Measurements from ENCODE around the gene NUDT3. TPM values are rescaled to one million over a fixed set of nuclear protein-coding genes. Genes with fewer than 3 reads are reported as not detected.
A peak's percentile ranks its signal among the peaks of the same experiment; 100 is the strongest.

NUDT3 gene
- total and polyA plus RNA-seq, 5 experiments from 2014 or later = 7.4 to 31.7 (median 10.8) TPM

- no peak for ATAC-seq
Measured at GRCh38 chr6:34233867-34234266, 158.6 kb downstream of the NUDT3 start.

GRCh38 chr6:34232901-34233300, 159.6 kb downstream of the NUDT3 start:
- DNase-seq (no peak), ATAC-seq (no peak)
- POLR2A ChIA-PET = interaction anchor here (0.6 to 2.8 kb wide), 5 partner anchors 9 to 359 kb away, joined by 3 to 14 read pairs (median 7); partner anchors contain the start of gene SMIM29
- Mint-ChIP-seq H3K27me3 (no peaks in the 10 kb centered on the region), H3K36me3 (no peaks in the 10 kb centered on the region), H3K4me3 (no peak overlapping the region), H3K9me3 (peaks cover 0 to 2% (median 0%) of the 10 kb centered on the region in 9 donors), H3K27ac (peak overlapping the region in 6 of 10 donors; percentile 4 to 78 (median 24)), H3K4me1 (peaks cover 10 to 17% (median 13%) of the 10 kb centered on the region in 4 donors)

More at GRCh38 chr6:34233867-34234266, 158.6 kb downstream of the NUDT3 start:
- Mint-ChIP-seq H3K9me3 (peaks cover 0 to 2% (median 0%) of the 10 kb centered on the region in 9 donors), H3K36me3 (no peaks in the 10 kb centered on the region), H3K4me3 (peak overlapping the region in 9 of 10 donors; percentile 17 to 82 (median 53)), H3K27ac (peak overlapping the region; percentile 52 to 95 (median 82)), H3K27me3 (no peaks in the 10 kb centered on the region), H3K4me1 (peaks cover 11 to 25% (median 19%) of the 10 kb centered on the region in 4 donors)
- no peak for DNase-seq
- POLR2A ChIA-PET = interaction anchor here (0.5 to 2.8 kb wide), 7 partner anchors 10 to 639 kb away, joined by 3 to 14 read pairs (median 3); partner anchors contain the start of gene SMIM29

GRCh38 chr6:34231566-34232336, 160.7 kb downstream of the NUDT3 start:
- Mint-ChIP-seq H3K36me3 (no peaks in the 10 kb centered on the region), H3K4me1 (peaks cover 12 to 25% (median 16%) of the 10 kb centered on the region in 4 donors), H3K4me3 (no peak overlapping the region), H3K9me3 (peaks cover 0 to 2% (median 0%) of the 10 kb centered on the region in 9 donors), H3K27ac (peak overlapping the region in 2 of 10 donors; percentile 39 to 60), H3K27me3 (no peaks in the 10 kb centered on the region)
- POLR2A ChIA-PET = interaction anchor here (0.7 to 2.8 kb wide), 3 partner anchors 8 to 18 kb away, joined by 3 to 14 read pairs (median 7); partner anchors contain the start of gene SMIM29
- ATAC-seq (no peak), DNase-seq (no peak)

GRCh38 chr6:34230653-34231371, 161.7 kb downstream of the NUDT3 start:
- H3K9me3 Mint-ChIP-seq = peaks cover 0 to 2% (median 0%) of the 10 kb centered on the region in 9 donors
- peaks cover 8 to 23% (median 10%) of the 10 kb centered on the region in 4 donors for H3K4me1 Mint-ChIP-seq
- ATAC-seq (no peak), DNase-seq (no peak)
- peak overlapping the region in 6 of 10 donors; percentile 15 to 87 (median 62) for H3K27ac Mint-ChIP-seq
- no peaks in the 10 kb centered on the region for H3K36me3 Mint-ChIP-seq
- H3K27me3 Mint-ChIP-seq = no peaks in the 10 kb centered on the region
- peak overlapping the region in 1 of 10 donors; percentile 45 for H3K4me3 Mint-ChIP-seq
- POLR2A ChIA-PET = interaction anchor here (0.7 kb wide), 1 partner anchor 14 kb away, joined by 3 read pairs; no protein-coding TSS in a partner anchor

GRCh38 chr6:34229877-34230276, 162.6 kb downstream of the NUDT3 start:
- no peak for ATAC-seq
- H3K27ac Mint-ChIP-seq = peak overlapping the region in 2 of 10 donors; percentile 50 to 87
- H3K4me3 Mint-ChIP-seq = no peak overlapping the region
- H3K27me3 Mint-ChIP-seq = no peaks in the 10 kb centered on the region
- POLR2A ChIA-PET = no interaction called here
- DNase-seq = no peak
- no peaks in the 10 kb centered on the region for H3K36me3 Mint-ChIP-seq
- H3K9me3 Mint-ChIP-seq = peaks cover 0 to 2% (median 0%) of the 10 kb centered on the region in 9 donors
- H3K4me1 Mint-ChIP-seq = peaks cover 7 to 26% (median 9%) of the 10 kb centered on the region in 4 donors

Small RNAs within 50 kb of the gene (microRNA-seq; reads per million reads assigned to microRNA genes)
- gene MIR6835 (ENCODE audit: borderline microRNAs expressed) = not detected

Other genes starting within 250 kb of the NUDT3 start
- not detected for gene GRM4, start 246.6 kb downstream of the NUDT3 start, total RNA-seq
- gene GRM4, start 246.6 kb downstream of the NUDT3 start, polyA plus RNA-seq = not detected
- 10 to 100 TPM; 75.3 to 80.3 TPM for gene HMGA1, start 155.8 kb downstream of the NUDT3 start, total RNA-seq
- 10 to 100 TPM; 28.0 to 40.9 (median 38.1) TPM for gene HMGA1, start 155.8 kb downstream of the NUDT3 start, polyA plus RNA-seq
- gene SMIM29, start 143.7 kb downstream of the NUDT3 start, total RNA-seq = 10 to 100 TPM; 21.0 to 21.7 TPM
- 10 to 100 TPM; 37.6 to 45.4 (median 45.0) TPM for gene SMIM29, start 143.7 kb downstream of the NUDT3 start, polyA plus RNA-seq
- gene RPS10, start 33.4 kb upstream of the NUDT3 start, total RNA-seq = 1,000 to 10,000 TPM; 2,574 to 2,591 TPM
- gene RPS10, start 33.4 kb upstream of the NUDT3 start, polyA plus RNA-seq = 1,000 to 10,000 TPM; 2,314 to 2,962 (median 2,356) TPM
- gene PACSIN1, start 73.4 kb upstream of the NUDT3 start, total RNA-seq = under 1 TPM; 0.41 to 0.47 TPM
- under 1 TPM; 0.06 to 0.82 (median 0.07) TPM for gene PACSIN1, start 73.4 kb upstream of the NUDT3 start, polyA plus RNA-seq
- gene SPDEF, start 163.7 kb upstream of the NUDT3 start, total RNA-seq = not detected
- gene SPDEF, start 163.7 kb upstream of the NUDT3 start, polyA plus RNA-seq = not detected

All from naive thymus-derived CD8-positive, alpha-beta T cell (primary cell).